GM18505 (cell line): ENCODE results near the gene PEMT.

Experiments used
- ATAC-seq: cut with Tn5 transposase; IDR thresholded peaks from one replicate; pipeline ENCODE4 v1.9.1; 2021; ENCODE audit not compliant: unreplicated experiment
- POLR2A ChIP-seq: IDR thresholded peaks from 4 replicates; pipeline ENCODE4 v1.6.1; 2011; ENCODE audit warnings: borderline replicate concordance; ENCODE audit not compliant: insufficient read depth, insufficient read length; ENCODE audit errors: extremely low read depth

PEMT gene

DNA sequence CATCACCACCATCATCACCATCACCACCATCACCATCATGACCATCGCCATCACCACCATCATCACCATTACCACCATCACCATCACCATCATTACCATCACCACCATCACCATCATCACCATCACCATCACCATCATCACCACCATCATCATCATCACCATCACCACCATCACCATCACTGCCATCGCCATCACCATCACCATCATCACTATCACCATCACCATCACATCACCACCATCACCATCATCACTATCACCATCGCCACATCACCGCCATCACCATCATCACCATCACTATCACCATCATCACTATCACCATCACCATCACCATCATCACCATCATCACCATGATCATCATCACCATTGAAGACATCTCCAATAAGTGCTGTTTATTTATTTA, 131.5 kb downstream of the PEMT start:
- no peak for TF ChIP-seq POLR2A

DNA sequence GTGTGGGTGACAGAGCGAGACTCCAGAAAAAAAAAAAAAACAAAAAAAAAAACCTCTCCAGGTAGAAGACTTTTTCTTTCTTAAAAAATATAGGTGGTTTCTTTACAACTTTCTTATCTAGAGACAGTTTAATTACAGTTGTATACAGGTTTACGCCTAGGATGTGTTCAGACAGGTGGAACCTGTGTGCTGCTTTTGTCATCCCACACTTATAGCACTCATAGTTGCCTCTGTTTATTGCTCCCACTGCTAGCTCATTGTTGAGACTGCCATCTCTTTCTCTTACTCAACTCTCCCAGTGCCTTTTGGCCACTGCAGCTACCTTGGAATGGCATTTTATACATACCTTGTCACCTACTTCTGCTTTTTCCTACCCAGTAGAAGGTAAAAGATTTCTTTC, 133.8 kb downstream of the PEMT start:
- TF ChIP-seq POLR2A, result no peak

More for the DNA sequence above, 131.5 kb downstream of the PEMT start:
- no peak for ATAC-seq

DNA sequence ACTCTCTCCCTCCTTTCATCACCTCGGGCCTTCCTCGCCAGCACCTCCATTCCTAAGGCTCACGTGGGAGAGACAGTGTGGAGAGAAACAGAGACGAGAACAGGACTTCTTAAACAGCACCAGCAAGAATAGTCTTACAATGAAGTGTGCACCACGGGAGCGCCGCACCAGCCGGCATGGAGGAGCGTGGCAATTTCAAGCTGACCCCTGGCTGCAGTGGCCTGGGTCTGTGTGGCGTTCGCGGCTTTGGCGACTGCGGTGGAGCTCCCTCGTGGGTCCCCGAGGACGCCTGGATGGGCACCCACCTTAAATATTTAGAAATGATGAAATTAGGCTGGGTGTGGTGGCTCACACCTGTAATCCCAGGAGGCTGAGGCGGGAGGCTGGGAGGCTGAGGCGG, 135.3 kb downstream of the PEMT start:
- ATAC-seq, result no peak
- no peak for TF ChIP-seq POLR2A

More for the DNA sequence above, 133.8 kb downstream of the PEMT start:
- no peak for ATAC-seq
